Body of pancreas (tissue), 4 donors: ENCODE data around the gene ZBTB46.

Source experiments
- POLR2A ChIP-seq, 3 donors: fragments of 450-650 bp; IDR thresholded peaks; one replicate each; pipeline ENCODE4 v1.6.1; 2016; ENCODE audit warnings: antibody characterized with exemption in 3 of 3, mild to moderate bottlenecking in 2 of 3
- TF ChIP-seq, protein P1 (sequence below), 7 experiments: fragments of 450-650 bp in 4 of 7; fragments of 200-600 bp in 3 of 7; sonication (generic) in 3 of 7; IDR thresholded peaks; one replicate each; pipeline ENCODE4 v1.5.1; 2016 to 2019; ENCODE audit warnings: antibody characterized with exemption in 7 of 7

DNA sequence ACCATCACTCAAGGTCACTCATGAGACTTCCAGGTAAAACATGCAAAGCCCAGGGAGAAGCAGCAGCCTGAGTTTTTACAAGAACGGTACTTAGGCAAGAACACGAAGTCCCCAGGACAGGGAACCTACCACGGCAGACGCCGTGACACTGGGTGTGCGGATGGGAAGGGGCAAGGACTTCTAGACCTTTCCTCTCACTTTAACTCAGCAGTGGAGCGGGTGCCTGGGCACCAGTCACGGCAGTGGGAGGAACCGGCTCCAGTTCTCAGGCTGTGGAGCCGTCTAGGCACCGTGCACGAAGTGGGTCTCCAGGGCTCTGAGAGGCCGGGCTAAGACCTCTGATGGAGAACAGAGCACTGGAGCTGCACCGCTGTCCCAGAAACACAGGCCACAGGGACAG is 2.5 kb downstream of the ZBTB46 start:
- TF ChIP-seq, protein P1, sequence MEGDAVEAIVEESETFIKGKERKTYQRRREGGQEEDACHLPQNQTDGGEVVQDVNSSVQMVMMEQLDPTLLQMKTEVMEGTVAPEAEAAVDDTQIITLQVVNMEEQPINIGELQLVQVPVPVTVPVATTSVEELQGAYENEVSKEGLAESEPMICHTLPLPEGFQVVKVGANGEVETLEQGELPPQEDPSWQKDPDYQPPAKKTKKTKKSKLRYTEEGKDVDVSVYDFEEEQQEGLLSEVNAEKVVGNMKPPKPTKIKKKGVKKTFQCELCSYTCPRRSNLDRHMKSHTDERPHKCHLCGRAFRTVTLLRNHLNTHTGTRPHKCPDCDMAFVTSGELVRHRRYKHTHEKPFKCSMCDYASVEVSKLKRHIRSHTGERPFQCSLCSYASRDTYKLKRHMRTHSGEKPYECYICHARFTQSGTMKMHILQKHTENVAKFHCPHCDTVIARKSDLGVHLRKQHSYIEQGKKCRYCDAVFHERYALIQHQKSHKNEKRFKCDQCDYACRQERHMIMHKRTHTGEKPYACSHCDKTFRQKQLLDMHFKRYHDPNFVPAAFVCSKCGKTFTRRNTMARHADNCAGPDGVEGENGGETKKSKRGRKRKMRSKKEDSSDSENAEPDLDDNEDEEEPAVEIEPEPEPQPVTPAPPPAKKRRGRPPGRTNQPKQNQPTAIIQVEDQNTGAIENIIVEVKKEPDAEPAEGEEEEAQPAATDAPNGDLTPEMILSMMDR (IDR thresholded peaks at IDR 0.05): no peak
- TF ChIP-seq POLR2A (IDR thresholded peaks at IDR 0.05): no peak
